HepG2 (cell line): Measurements from ENCODE around the gene YTHDF1. TPM values are rescaled to one million over a fixed set of nuclear protein-coding genes. Genes with fewer than 3 reads are reported as not detected.
A peak's percentile ranks its signal among the peaks of the same experiment; 100 is the strongest.

Experiments used
- ATAC-seq: fragments of 200-7000 bp; cut with Tn5 transposase; 3 replicates; pipeline ENCODE4 v1.9.1; 2020; ENCODE audit warnings: mild to moderate bottlenecking, moderate library complexity
- BruUV-seq: library from RNA; stranded (reverse); fragments of 400-500 nt; replicated peaks from 2 replicates; lab custom pipeline; 2021; lab: Mats Ljungman, UMichigan
- CTCF ChIA-PET: fragments of 300-600 bp; formaldehyde crosslinking; extraction: SDS; loops from one replicate; lab custom pipeline; 2021; ENCODE audit warnings: low total read pairs, inconsistent platforms, low intra/inter-chr PET ratio; lab: Yijun Ruan, JAX
- POLR2A ChIA-PET: fragments of 350-600 bp; sonication (Branson Sonifier 250); formaldehyde crosslinking; loops from one replicate; lab custom pipeline; 2020; ENCODE audit warnings: antibody characterized with exemption, inconsistent platforms; lab: Yijun Ruan, JAX
- DNase-seq: peaks from one replicate; pipeline ENCODE4 v3.0.0-alpha.2; 2015; ENCODE audit warnings: low spot score
- FAIRE-seq: peaks from 3 replicates; lab custom pipeline; 2011; peaks lifted over from hg19 to GRCh38; lab: Jason Lieb, UNC
- H2AFZ ChIP-seq: one replicate; pipeline ENCODE4 v1.6.1; 2011; ENCODE audit warnings: low read length, inconsistent platforms
- H3K27ac ChIP-seq: fragments of 300-600 bp; 3 replicates; pipeline ENCODE4 v1.8.0; 2011; ENCODE audit warnings: mixed run types, mild to moderate bottlenecking, mixed read lengths, low read length, inconsistent platforms; ENCODE audit not compliant: insufficient read depth; ENCODE audit errors: extremely low read length
- H3K27me3 ChIP-seq, 2 experiments: fragments of 200-600 bp in 1 of 2; 2 replicates in 1 of 2; 3 replicates in 1 of 2; pipeline versions ENCODE4 v1.6.0 to v1.8.0; 2011; ENCODE audit warnings: low read length in 2 of 2, mild to moderate bottlenecking in 2 of 2, moderate library complexity in 2 of 2, inconsistent platforms in 1 of 2; ENCODE audit not compliant: insufficient read depth in 2 of 2, control insufficient read depth in 1 of 2
- H3K36me3 ChIP-seq, 2 experiments: fragments of 200-600 bp in 1 of 2; replicated peaks in 1 of 2; 2 replicates in 1 of 2; 3 replicates in 1 of 2; pipeline versions ENCODE4 v1.5.1 to v1.8.0; 2011; ENCODE audit warnings: low read length in 2 of 2, inconsistent platforms in 1 of 2; ENCODE audit not compliant: insufficient read depth in 2 of 2, control insufficient read depth in 1 of 2
- H3K4me1 ChIP-seq: 2 replicates; pipeline ENCODE4 v1.5.1; 2012; ENCODE audit warnings: low read length, inconsistent platforms; ENCODE audit not compliant: insufficient read depth
- H3K4me2 ChIP-seq: 2 replicates; pipeline ENCODE4 v1.6.0; 2011; ENCODE audit warnings: low read depth, low read length, inconsistent platforms
- H3K4me3 ChIP-seq, 3 experiments: fragments of 200-600 bp in 1 of 3; sonication (generic), shearing (Covaris generic) in 1 of 3; replicated peaks in 1 of 3; 2 replicates each; pipeline ENCODE4 v1.5.1; 2011 to 2016; ENCODE audit warnings: low read length in 3 of 3, inconsistent platforms in 2 of 3, low read depth in 2 of 3, mild to moderate bottlenecking in 2 of 3, control low read depth in 1 of 3, mixed read lengths in 1 of 3; ENCODE audit not compliant: insufficient read depth in 1 of 3
- H3K79me2 ChIP-seq: one replicate; pipeline ENCODE4 v1.6.1; 2011; ENCODE audit warnings: low read length, inconsistent platforms; ENCODE audit not compliant: insufficient read depth
- H3K9ac ChIP-seq: 2 replicates; pipeline ENCODE4 v1.6.0; 2011; ENCODE audit warnings: mild to moderate bottlenecking, low read depth, low read length, inconsistent platforms; ENCODE audit not compliant: insufficient read depth
- H3K9me3 ChIP-seq: 2 replicates; pipeline ENCODE4 v1.5.1; 2012; ENCODE audit warnings: mild to moderate bottlenecking, low read length
- H4K20me1 ChIP-seq: 2 replicates; pipeline ENCODE4 v1.6.0; 2011; ENCODE audit warnings: inconsistent platforms, mild to moderate bottlenecking, low read length, moderate library complexity; ENCODE audit not compliant: insufficient read depth
- KLF11 ChIP-seq: IDR thresholded peaks from 2 replicates; pipeline ENCODE4 v1.6.1; 2016; ENCODE audit warnings: missing compliant biosample characterization
- RBM22 ChIP-seq: fragments of 200-400 bp; formaldehyde crosslinking; optimal IDR thresholded peaks from 2 replicates; pipeline ENCODE3; 2017; ENCODE audit warnings: mild to moderate bottlenecking, low read length, moderate library complexity
- TBL1XR1 ChIP-seq: fragments of 150-350 bp; IDR thresholded peaks from 2 replicates; pipeline ENCODE4 v1.6.1; 2014; ENCODE audit warnings: borderline replicate concordance, low read length; ENCODE audit not compliant: partially characterized antibody
- ZNF337 ChIP-seq: sonication (generic); formaldehyde crosslinking; IDR thresholded peaks from 2 replicates; pipeline ENCODE4 v1.5.1; 2020; ENCODE audit warnings: missing genetic modification reagents, low read depth, mild to moderate bottlenecking, borderline replicate concordance
- ZNF768 ChIP-seq: sonication (generic); formaldehyde crosslinking; IDR thresholded peaks from 2 replicates; pipeline ENCODE4 v1.4.0; 2020; ENCODE audit warnings: missing genetic modification reagents
- WGBS: methylation state at CpG from one replicate; pipeline ENCODE4 v1.1.6; 2017; ENCODE audit warnings: low lambda C conversion rate; 5-methylcytosine and 5-hydroxymethylcytosine counted together
- in situ Hi-C: cut with HindIII; loops from 2 replicates; pipeline ENCODE4 v1.10.0; 2017; ENCODE audit warnings: low pct_unique_long_range_greater_than_20kb; ENCODE audit not compliant: extremely low pct_ligation_motif_present
- intact Hi-C: fragments of 100-400 bp; cut with micrococcal nuclease; formaldehyde crosslinking; loops from one replicate; pipeline ENCODE4 v1.10.0; 2022; ENCODE audit not compliant: unreplicated experiment
- polyA plus RNA-seq, 8 experiments: library from polyadenylated mRNA; depleted of rRNA in 3 of 8; stranded (reverse) in 7 of 8; unstranded in 1 of 8; fragments of >200 nt; fragmentation: Illumina TruSeq in 4 of 8; extraction: Trizol in 4 of 8; gene quantifications; 2 replicates each; pipeline versions ENCODE4 v1.2.1 to v1.2.3, GENCODE V29; 2011 to 2016; ENCODE audit warnings: low read depth in 4 of 8, missing spikeins in 1 of 8, mixed read lengths in 1 of 8; ENCODE audit not compliant: insufficient read depth in 1 of 8
- total RNA-seq, 5 experiments: library from RNA; depleted of rRNA; stranded (reverse); fragments of >200 nt; fragmentation: Illumina TruSeq; extraction: Trizol; gene quantifications; 2 replicates each; pipeline ENCODE4 v1.2.3, GENCODE V29; 2016; ENCODE audit warnings: low read depth in 1 of 5
- TF ChIP-seq, protein P1 (sequence below), 2 experiments: sonication (generic) in 1 of 2; formaldehyde crosslinking in 1 of 2; IDR thresholded peaks; 2 replicates each; pipeline versions ENCODE4 v1.5.1 to v1.6.1; 2011 to 2020; ENCODE audit warnings: borderline replicate concordance in 1 of 2, low read depth in 1 of 2, low read length in 1 of 2, mild to moderate bottlenecking in 1 of 2, missing genetic modification reagents in 1 of 2, moderate library complexity in 1 of 2
- TF ChIP-seq, protein P2 (sequence below): sonication (generic); formaldehyde crosslinking; conservative IDR thresholded peaks from 2 replicates; pipeline ENCODE4 v1.4.0; 2020; ENCODE audit warnings: missing genetic modification reagents
- TF ChIP-seq, protein P3 (sequence below): IDR thresholded peaks from 2 replicates; pipeline ENCODE4 v1.6.1; 2012; ENCODE audit warnings: low read depth, low read length, improper control_type of control experiment
- TF ChIP-seq, protein P4 (sequence below): sonication (generic); formaldehyde crosslinking; IDR thresholded peaks from 2 replicates; pipeline ENCODE4 v1.4.0; 2020; ENCODE audit warnings: missing genetic modification reagents
- TF ChIP-seq, protein P5 (sequence below): sonication (generic); formaldehyde crosslinking; IDR thresholded peaks from 2 replicates; pipeline ENCODE4 v1.8.0; 2022; ENCODE audit warnings: mild to moderate bottlenecking, missing genetic modification reagents; ENCODE audit not compliant: insufficient replicate concordance
- TF ChIP-seq, protein P6 (sequence below): IDR thresholded peaks from 2 replicates; pipeline ENCODE4 v1.6.1; 2016; ENCODE audit warnings: mild to moderate bottlenecking, missing biosample characterization, missing genetic modification reagents

YTHDF1 gene
- total and polyA plus RNA-seq, 2 of the 13 experiments (the other 11 are each of a cell fraction or from before 2014, with no cell fraction given): 34.5 to 37.7 TPM

DNA sequence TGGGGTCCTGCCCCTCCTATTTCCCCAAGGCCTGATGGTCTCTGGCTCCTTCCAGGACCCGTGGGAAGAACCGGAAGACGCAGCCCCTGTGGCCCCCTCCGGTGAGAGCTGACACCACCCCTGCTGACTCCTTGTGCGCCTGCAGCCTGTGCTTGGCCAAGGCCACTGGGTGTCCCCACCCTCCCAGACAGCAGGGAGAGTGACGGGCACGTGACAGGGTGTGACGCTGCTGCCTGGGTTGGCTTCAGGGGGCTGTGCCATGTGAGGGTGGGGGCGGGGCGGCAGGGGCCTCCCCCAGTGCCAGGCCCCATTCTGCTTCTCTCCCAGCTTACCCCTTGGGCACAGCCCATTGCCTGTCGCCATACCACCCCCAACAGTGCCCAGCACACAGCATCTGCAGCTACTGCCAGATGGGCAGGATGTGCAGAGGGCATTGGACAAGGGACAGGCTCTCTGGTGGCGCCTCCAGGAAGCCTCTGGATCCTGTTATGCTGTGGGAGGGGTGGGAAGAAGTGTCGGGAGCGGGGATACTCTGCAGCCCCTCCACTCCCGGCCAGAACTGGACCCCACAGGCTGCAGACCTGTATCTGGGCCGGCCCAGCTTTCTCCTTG, 22.7 kb upstream of the YTHDF1 start:
- Histone ChIP-seq H3K4me3 (no peak overlapping the region), H2AFZ (no peak overlapping the region), H3K36me3 (no peaks in the 10 kb centered on the region), H3K27me3 (peaks cover 19 to 67% of the 10 kb centered on the region in 2 experiments), H3K79me2 (no peaks in the 10 kb centered on the region), H3K27ac (no peak overlapping the region), H3K9ac (no peak overlapping the region), H3K9me3 (no peaks in the 10 kb centered on the region), H3K4me2 (peak overlapping the region; percentile 23; the same call in 1 of the 2 replicates), H3K4me1 (peaks cover 41% of the 10 kb centered on the region), H4K20me1 (no peaks in the 10 kb centered on the region; the same call in 1 of the 2 replicates)
- no peak for DNase-seq
- FAIRE-seq: no peak
- POLR2A ChIA-PET: no interaction called here
- peak; percentile 10; the same call in 1 of the 3 replicates for ATAC-seq
- 22% methylated on average over 10 of the region's 16 CpGs for WGBS
- intact Hi-C loops: no loop called here
- in situ Hi-C loops: no loop called here
- CTCF ChIA-PET: no interaction called here
- no TSS peak for BruUV-seq
- no peak for TF ChIP-seq ZNF337 (CRISPR knock-in tag)
- TF ChIP-seq ZNF768: no peak
- no peak for TF ChIP-seq KLF11 (CRISPR knock-in tag)
- TF ChIP-seq, protein P1, sequence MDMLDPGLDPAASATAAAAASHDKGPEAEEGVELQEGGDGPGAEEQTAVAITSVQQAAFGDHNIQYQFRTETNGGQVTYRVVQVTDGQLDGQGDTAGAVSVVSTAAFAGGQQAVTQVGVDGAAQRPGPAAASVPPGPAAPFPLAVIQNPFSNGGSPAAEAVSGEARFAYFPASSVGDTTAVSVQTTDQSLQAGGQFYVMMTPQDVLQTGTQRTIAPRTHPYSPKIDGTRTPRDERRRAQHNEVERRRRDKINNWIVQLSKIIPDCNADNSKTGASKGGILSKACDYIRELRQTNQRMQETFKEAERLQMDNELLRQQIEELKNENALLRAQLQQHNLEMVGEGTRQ (IDR thresholded peaks at IDR 0.05; ENCODE audit: low read depth, low read length): peak; percentile 51; the same call in 1 of the 2 replicates
- TF ChIP-seq, protein P1 (CRISPR knock-in tag; IDR thresholded peaks at IDR 0.05; ENCODE audit: borderline replicate concordance): peak; percentile 74; the same call in 1 of the 2 replicates
- TF ChIP-seq, protein P2, sequence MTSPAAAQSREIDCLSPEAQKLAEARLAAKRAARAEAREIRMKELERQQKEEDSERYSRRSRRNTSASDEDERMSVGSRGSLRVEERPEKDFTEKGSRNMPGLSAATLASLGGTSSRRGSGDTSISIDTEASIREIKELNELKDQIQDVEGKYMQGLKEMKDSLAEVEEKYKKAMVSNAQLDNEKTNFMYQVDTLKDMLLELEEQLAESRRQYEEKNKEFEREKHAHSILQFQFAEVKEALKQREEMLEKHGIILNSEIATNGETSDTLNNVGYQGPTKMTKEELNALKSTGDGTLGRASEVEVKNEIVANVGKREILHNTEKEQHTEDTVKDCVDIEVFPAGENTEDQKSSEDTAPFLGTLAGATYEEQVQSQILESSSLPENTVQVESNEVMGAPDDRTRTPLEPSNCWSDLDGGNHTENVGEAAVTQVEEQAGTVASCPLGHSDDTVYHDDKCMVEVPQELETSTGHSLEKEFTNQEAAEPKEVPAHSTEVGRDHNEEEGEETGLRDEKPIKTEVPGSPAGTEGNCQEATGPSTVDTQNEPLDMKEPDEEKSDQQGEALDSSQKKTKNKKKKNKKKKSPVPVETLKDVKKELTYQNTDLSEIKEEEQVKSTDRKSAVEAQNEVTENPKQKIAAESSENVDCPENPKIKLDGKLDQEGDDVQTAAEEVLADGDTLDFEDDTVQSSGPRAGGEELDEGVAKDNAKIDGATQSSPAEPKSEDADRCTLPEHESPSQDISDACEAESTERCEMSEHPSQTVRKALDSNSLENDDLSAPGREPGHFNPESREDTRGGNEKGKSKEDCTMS: no peak
- TF ChIP-seq, protein P3, sequence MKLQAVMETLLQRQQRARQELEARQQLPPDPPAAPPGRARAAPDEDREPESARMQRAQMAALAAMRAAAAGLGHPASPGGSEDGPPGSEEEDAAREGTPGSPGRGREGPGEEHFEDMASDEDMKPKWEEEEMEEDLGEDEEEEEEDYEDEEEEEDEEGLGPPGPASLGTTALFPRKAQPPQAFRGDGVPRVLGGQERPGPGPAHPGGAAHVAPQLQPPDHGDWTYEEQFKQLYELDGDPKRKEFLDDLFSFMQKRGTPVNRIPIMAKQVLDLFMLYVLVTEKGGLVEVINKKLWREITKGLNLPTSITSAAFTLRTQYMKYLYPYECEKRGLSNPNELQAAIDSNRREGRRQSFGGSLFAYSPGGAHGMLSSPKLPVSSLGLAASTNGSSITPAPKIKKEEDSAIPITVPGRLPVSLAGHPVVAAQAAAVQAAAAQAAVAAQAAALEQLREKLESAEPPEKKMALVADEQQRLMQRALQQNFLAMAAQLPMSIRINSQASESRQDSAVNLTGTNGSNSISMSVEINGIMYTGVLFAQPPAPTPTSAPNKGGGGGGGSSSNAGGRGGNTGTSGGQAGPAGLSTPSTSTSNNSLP: no peak
- no peak for TF ChIP-seq RBM22
- TF ChIP-seq TBL1XR1: no peak
- TF ChIP-seq, protein P4, sequence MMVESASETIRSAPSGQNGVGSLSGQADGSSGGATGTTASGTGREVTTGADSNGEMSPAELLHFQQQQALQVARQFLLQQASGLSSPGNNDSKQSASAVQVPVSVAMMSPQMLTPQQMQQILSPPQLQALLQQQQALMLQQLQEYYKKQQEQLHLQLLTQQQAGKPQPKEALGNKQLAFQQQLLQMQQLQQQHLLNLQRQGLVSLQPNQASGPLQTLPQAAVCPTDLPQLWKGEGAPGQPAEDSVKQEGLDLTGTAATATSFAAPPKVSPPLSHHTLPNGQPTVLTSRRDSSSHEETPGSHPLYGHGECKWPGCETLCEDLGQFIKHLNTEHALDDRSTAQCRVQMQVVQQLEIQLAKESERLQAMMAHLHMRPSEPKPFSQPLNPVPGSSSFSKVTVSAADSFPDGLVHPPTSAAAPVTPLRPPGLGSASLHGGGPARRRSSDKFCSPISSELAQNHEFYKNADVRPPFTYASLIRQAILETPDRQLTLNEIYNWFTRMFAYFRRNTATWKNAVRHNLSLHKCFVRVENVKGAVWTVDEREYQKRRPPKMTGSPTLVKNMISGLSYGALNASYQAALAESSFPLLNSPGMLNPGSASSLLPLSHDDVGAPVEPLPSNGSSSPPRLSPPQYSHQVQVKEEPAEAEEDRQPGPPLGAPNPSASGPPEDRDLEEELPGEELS (CRISPR knock-in tag): no peak
- TF ChIP-seq, protein P5, sequence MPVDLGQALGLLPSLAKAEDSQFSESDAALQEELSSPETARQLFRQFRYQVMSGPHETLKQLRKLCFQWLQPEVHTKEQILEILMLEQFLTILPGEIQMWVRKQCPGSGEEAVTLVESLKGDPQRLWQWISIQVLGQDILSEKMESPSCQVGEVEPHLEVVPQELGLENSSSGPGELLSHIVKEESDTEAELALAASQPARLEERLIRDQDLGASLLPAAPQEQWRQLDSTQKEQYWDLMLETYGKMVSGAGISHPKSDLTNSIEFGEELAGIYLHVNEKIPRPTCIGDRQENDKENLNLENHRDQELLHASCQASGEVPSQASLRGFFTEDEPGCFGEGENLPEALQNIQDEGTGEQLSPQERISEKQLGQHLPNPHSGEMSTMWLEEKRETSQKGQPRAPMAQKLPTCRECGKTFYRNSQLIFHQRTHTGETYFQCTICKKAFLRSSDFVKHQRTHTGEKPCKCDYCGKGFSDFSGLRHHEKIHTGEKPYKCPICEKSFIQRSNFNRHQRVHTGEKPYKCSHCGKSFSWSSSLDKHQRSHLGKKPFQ: no peak
- TF ChIP-seq, protein P6, sequence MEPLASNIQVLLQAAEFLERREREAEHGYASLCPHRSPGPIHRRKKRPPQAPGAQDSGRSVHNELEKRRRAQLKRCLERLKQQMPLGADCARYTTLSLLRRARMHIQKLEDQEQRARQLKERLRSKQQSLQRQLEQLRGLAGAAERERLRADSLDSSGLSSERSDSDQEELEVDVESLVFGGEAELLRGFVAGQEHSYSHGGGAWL: no peak
